ENCODE results near the gene FOSL2.

FOSL2 gene

GRCh38 chr2:28375742-28376631, 16.7 kb upstream of the FOSL2 start:
- DNase-seq: no peak

- no peak for DNase-seq
Measured at GRCh38 chr2:28377195-28377816, 15.4 kb upstream of the FOSL2 start.

DNA sequence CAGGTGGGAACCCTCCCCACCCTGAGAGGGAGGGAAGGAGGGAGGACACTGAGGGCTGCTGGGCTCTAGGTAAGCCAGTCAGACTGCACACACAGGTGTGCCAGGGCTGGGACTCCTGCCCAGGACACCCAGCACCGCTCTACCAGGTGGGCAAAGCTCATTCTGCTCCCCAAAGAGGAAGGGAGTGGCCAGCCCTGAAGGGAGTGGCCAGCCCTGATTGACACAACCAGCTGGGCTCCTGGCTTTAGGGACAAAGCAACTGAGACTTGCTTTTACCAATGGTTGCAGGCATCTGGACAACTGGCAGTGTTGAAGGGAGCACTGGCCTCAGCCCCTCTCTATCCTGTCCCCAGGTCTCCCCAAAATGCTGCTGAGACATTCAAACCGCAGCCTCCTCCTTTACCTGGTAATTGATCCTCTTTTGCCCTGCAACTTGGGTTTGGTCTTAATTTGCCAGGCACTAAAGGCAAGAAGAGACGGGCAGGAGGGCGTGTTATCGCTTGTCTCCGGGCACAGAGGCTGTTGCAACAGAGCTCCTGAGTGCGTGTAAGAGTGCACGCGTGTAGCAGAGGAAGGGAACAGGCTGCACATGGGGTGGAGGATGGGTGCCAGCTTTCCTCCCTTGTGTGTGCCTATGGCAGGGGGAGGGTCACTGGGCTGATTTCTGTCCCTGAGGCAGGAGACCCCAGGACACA, 14.5 kb upstream of the FOSL2 start:
- peak; percentile 13 for DNase-seq

DNA sequence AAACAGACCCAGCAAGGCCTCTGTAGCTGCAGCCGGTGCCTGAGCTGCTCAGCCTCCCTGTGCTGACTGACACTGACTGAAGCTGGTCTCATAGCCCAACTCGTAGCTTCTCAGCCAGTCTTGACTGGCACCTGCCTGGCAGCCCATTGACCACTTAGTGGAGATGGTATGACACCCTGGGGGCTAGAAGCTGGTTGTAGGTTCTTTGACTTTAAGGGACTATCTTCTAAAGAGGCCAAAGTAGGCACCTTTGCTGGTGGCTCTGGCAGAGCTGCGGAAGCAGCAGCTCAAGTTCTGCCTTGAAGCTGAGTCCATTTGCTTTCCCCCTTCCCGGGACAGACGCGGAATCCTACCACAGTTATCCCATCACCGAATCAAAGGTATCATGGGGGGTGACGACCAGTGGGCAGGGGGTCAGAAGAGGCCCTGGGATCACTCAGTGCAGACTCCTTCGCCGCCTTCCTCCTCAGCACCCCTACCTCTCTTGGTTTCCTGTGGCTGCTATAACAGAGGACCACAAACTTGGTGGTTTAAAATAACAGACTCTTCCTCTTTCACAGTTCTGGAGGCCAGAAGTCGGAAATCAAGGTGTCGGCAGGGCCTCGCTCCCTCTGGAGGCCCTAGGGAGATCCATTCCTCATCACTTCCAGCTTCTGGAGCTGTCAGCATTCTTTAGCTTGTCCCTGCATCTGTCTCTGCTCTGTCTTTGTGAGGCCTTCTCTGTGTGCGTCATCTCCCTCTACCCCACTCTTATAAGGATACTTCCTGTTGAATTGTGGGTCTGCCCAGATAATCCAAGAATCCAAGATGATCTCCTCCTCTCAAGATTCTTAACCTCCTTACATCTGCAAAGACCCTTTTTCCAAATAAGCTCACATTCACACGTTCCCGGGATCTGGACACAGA, 13.7 kb upstream of the FOSL2 start:
- no peak for DNase-seq

DNA sequence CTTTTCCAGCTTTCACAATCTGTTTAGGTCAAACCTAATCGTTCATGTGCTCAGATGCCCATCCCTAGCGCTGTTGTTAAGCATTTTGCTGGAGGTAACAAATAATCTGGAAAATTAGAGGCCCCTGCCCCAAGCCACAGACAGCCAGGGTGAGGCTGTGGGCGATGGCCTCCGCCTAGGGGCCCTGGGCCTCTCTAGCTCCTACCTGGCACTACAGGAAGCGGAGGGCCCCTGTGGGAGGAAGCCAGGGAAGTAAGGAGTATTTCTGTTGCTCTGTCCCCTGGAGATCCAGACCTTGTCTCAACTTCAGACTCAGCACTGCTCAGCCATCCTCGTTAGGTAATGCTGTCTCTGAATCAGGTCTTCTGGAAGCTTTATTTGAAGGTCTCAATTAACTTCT, 12.4 kb upstream of the FOSL2 start:
- no peak for DNase-seq

GRCh38 chr2:28381225-28382180, 11.2 kb upstream of the FOSL2 start:
- DNase-seq: no peak

- DNase-seq: no peak
Measured at GRCh38 chr2:28382755-28383154, 9.9 kb upstream of the FOSL2 start.

- no peak for DNase-seq
Measured at GRCh38 chr2:28387082-28387960, 5.3 kb upstream of the FOSL2 start.

GRCh38 chr2:28389399-28390240, 3.0 kb upstream of the FOSL2 start:
- no peak for DNase-seq

- DNase-seq: no peak
Measured at GRCh38 chr2:28390241-28390745, 2.4 kb upstream of the FOSL2 start.

DNA sequence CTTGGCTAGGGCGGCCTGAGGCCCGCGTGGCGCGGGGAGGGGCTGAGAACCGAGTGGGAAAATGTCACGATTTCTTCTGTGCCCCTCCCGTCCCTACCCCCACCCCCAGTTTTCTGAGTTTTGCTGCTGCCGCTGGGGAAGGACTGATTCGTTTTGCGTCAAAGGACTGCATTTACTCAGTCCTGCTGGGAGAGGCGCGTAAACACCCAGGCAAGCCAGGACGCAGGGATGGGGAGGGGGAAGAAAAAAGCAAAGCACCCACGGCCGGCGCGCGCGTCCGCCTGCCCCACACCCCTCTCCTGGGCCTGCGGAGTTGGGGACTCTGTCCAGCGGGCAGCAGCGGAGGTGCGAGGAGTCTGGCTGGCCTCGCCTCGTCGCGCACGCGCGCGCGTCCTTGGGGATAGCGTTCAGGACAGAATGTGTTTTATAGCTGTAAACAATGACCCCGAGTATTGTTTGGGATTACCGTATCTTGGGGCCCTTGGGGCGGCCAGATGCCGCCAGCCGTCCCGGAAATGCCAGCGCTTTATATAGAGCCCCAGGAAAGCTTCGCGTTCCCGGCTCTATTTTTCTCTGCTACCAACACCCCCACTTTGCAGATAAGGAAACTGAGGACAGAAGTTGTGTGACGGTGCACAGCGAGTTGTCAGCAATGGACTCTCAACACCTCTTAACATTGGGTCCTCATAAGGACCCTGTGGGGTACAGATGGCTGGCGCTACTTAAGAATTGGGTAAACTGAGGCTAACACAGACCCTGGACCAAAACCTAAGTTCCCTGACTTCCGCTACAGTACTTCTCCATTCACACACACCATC, 1.7 kb upstream of the FOSL2 start:
- no peak for DNase-seq

DNA sequence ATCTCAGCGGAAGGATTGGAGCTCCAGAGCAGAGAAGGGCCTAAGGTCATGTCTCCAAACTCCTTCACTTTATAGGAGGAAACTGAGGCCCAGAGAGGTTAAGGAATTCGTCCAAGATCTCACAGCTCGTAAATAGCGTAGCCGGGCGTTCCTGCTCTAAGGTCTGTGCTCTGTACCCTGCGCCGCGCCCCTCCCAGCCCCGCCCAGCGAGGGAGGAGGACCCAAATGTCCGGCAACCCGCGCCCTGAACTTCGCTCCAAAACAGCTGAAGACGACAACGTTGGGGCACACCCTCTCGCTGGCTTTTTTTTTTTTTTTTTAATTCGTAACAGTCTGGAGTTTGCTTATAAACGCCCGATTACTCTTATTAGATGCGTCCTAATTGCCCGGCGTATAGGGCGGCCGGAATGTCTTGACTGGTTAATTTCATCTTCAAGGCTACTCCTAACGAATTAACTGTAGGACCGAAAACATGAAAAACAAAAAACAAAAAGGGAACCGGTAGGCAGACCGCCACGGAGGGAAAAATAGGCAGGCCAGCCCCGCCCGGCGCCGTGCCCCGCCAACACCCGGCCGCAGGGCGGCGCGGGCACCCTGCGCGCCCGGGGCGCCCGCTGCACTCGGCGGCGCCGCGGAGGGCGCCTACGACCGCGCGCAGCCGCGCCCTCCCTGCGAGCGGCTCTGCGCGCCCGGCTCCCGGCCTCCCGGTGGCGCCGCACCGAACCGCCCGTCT, 928 bp upstream of the FOSL2 start:
- DNase-seq: peak; percentile 50

GRCh38 chr2:28393114-28393836, 617 bp downstream of the FOSL2 start:
- DNase-seq: no peak

DNA sequence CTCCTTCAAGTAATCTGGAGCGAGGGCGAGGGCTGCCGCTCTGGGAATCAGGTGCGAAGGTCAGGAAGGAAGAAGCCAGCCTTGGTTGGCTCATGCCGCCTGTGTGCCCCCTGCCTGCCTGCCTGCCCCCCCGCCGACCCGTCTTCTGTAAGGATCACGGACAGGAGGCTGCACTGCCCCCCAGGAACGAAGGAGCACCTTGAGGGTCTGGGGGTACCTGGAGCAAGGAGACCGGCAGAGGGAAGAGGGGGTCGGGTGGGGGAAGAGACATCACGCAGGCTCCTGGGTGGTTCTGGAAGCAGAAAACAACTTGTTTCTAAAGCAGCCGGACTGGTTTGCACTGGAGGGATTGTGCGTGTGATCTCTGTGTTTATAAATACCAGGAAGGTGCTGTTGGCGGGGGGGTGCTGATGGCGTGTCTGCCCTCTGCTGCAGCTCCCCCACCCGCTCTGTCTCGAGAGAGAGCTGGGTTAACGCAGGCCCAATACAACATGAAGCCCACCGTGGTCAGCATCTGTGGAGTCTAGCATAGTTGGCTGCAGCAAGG, 1.7 kb downstream of the FOSL2 start:
- DNase-seq: no peak

DNA sequence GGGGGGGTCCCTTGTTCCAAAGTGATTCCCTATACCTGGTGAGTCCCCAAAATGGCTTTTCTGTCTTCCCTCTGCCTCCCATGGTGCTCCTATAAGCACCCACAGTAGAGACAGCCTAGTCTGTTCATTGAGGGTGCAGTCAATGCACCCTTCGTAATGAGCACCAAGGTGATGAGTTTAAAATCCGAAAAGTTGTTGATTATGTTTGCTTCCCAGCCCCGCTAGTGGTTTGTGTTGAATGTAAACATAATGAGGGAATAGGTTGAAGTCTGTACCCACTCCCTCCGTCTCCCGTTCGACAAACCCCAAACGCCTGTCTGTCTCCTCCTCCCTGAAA, 2.3 kb downstream of the FOSL2 start:
- no peak for DNase-seq

DNA sequence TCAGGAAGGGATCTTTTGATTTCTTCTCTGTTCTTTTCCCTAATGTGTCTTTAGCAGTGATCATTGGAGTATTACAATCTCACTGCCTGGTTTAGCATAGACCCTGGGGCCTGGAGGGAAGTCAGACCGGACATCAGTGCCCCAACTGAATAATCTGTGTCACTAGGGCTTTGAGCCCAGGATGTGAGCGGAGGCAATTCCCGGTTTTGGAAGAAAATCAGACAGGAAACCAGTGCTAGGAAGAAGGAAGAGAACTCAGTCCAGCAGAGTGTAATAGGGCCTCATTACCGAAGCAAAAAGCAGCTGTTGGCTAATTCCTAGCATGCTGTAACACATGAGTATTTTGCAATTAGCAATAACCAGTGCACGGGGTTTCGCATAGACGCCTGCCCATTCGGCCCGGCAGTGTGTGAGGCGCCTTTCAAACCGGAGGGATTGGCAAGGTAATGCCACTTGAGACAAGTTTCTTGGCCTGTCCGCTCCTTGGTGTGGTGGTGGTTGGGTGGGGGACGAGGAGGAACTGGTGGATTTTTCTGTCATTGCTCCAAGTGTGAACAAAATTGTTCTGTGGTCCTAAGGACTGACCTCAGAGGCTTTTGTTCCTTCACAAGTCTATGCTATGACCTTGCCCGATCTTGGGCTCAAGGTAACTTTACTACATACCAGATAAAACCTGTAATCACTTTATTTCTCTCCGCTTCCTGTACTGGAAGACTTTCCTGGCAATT, 2.8 kb downstream of the FOSL2 start:
- peak; percentile 9 for DNase-seq
